ENCODE data around the gene DNM3. TPM values are rescaled to one million over a fixed set of nuclear protein-coding genes. Genes with fewer than 3 reads are reported as not detected.

Gene DNM3
- total RNA-seq, 1 experiment from 2014 or later, result 1.2 TPM

DNA sequence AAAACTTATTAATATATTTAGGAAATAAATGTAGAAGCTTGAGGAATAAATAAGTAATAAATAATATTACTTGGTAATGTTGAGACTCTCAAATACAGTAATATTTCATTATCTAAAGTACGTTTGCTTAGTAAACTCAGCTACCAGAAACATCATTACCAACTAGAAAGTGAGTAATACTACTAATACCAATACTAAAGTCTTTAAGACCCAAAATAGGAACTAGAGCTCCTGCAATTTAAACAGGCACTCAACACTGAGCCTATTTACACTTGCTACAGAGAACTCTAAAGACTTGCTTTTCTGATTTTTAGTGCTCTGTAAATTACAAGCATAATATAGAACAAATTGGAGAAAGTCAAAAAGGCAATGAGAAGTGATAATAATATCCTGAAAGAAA, 565.7 kb downstream of the DNM3 start:
- Mint-ChIP-seq H3K4me1 (ENCODE audit: low read depth, unreplicated experiment) (no peaks in the 10 kb centered on the region), H3K27me3 (ENCODE audit: unreplicated experiment) (no peaks in the 10 kb centered on the region), H3K4me3 (ENCODE audit: low read depth, unreplicated experiment) (no peak overlapping the region), H3K36me3 (ENCODE audit: insufficient read depth, unreplicated experiment) (no peaks in the 10 kb centered on the region), H3K9me3 (ENCODE audit: low read depth, unreplicated experiment) (no peaks in the 10 kb centered on the region), H3K27ac (ENCODE audit: unreplicated experiment) (no peak overlapping the region)
- CTCF ChIA-PET, result no interaction called here
- no TSS peak for BruUV-seq (replicated peaks)
- TF ChIP-seq, protein P1, sequence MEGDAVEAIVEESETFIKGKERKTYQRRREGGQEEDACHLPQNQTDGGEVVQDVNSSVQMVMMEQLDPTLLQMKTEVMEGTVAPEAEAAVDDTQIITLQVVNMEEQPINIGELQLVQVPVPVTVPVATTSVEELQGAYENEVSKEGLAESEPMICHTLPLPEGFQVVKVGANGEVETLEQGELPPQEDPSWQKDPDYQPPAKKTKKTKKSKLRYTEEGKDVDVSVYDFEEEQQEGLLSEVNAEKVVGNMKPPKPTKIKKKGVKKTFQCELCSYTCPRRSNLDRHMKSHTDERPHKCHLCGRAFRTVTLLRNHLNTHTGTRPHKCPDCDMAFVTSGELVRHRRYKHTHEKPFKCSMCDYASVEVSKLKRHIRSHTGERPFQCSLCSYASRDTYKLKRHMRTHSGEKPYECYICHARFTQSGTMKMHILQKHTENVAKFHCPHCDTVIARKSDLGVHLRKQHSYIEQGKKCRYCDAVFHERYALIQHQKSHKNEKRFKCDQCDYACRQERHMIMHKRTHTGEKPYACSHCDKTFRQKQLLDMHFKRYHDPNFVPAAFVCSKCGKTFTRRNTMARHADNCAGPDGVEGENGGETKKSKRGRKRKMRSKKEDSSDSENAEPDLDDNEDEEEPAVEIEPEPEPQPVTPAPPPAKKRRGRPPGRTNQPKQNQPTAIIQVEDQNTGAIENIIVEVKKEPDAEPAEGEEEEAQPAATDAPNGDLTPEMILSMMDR (IDR thresholded peaks at IDR 0.05; ENCODE audit: unreplicated experiment), result no peak
- intact Hi-C loops (cut with micrococcal nuclease; ENCODE audit: unreplicated experiment), result no loop called here
- no peak for DNase-seq

DNA sequence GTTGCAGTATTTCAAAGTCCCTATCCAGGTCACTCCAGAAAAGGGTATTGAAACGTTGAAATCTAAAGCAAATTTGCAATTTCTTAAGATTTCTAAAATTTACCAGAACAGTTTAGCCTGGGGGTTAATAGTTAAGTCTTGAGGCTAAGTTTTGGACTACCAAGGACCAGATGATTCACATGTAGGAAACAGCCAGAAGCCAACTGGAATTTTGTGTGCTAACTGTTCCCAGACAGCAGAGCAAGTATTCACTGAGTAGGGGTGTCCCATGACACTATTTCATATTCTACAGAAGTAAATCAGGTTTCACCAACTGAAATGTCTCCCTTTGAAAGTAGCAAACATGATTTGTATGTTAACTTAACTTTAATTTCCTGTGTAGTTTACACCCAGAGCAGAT, 567.7 kb downstream of the DNM3 start:
- no TSS peak for BruUV-seq (replicated peaks)
- Mint-ChIP-seq H3K4me1 (ENCODE audit: low read depth, unreplicated experiment) (no peaks in the 10 kb centered on the region), H3K27me3 (ENCODE audit: unreplicated experiment) (no peaks in the 10 kb centered on the region), H3K27ac (ENCODE audit: unreplicated experiment) (no peak overlapping the region), H3K4me3 (ENCODE audit: low read depth, unreplicated experiment) (no peak overlapping the region), H3K36me3 (ENCODE audit: insufficient read depth, unreplicated experiment) (no peaks in the 10 kb centered on the region), H3K9me3 (ENCODE audit: low read depth, unreplicated experiment) (no peaks in the 10 kb centered on the region)
- intact Hi-C loops (cut with micrococcal nuclease; ENCODE audit: unreplicated experiment), result no loop called here
- no peak for DNase-seq
- TF ChIP-seq, protein P1 (IDR thresholded peaks at IDR 0.05; ENCODE audit: unreplicated experiment), result no peak
- CTCF ChIA-PET, result no interaction called here

DNA sequence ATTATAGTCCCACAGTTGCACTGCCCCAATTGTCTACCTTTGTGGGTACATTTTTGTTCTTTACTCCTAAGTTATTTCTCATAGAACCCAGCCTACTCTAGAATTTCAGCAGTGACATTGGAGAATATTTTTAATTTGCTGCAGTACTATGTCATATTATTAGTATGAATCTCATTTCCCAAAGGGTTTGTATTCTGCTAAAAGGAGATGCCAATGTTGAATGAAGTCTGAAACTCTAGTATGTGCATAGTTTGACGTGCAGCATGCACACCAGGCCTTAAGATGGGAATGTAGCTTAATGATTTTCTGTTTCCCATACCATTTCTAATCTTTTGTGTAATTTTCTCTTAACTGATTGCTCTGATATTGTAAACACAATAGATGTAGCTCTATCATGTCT, 568.7 kb downstream of the DNM3 start:
- DNase-seq, result no peak
- H3K27ac Mint-ChIP-seq (ENCODE audit: unreplicated experiment), result no peak overlapping the region
- BruUV-seq (replicated peaks), result no TSS peak
- no peaks in the 10 kb centered on the region for H3K27me3 Mint-ChIP-seq (ENCODE audit: unreplicated experiment)
- no peaks in the 10 kb centered on the region for H3K36me3 Mint-ChIP-seq (ENCODE audit: insufficient read depth, unreplicated experiment)
- TF ChIP-seq, protein P1 (IDR thresholded peaks at IDR 0.05; ENCODE audit: unreplicated experiment), result no peak
- CTCF ChIA-PET, result no interaction called here
- intact Hi-C loops (cut with micrococcal nuclease; ENCODE audit: unreplicated experiment), result no loop called here
- H3K9me3 Mint-ChIP-seq (ENCODE audit: low read depth, unreplicated experiment), result no peaks in the 10 kb centered on the region
- H3K4me1 Mint-ChIP-seq (ENCODE audit: low read depth, unreplicated experiment), result peaks cover 3% of the 10 kb centered on the region
- H3K4me3 Mint-ChIP-seq (ENCODE audit: low read depth, unreplicated experiment), result no peak overlapping the region

DNA sequence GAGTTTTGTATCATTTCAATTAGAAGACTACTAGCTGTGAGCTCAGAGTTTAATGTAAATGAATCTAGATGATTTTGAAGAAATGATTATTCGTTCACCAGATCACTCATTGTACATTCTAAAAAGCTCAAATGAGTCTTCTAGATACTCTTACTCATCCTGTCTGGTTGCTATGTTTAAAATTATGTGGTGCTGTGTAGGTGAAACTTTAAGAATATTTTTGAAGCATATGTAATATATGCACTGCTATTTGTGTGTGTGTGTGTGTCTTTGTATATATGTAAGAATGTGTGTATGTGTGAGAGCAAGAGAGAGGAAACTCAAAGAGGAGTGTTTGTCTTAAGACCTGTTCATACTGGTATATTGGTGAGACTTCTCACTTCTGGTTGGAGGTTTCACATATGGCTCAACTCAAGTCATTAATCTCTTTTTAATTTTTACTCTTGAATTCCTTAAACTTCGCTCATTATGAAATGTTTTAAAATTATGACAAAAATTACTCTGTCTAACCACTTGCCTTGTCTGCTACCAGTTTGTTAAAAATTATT, 570.6 kb downstream of the DNM3 start:
- intact Hi-C loops (cut with micrococcal nuclease; ENCODE audit: unreplicated experiment), result no loop called here
- Mint-ChIP-seq H3K27me3 (ENCODE audit: unreplicated experiment) (no peaks in the 10 kb centered on the region), H3K4me3 (ENCODE audit: low read depth, unreplicated experiment) (no peak overlapping the region), H3K9me3 (ENCODE audit: low read depth, unreplicated experiment) (no peaks in the 10 kb centered on the region), H3K4me1 (ENCODE audit: low read depth, unreplicated experiment) (peaks cover 22% of the 10 kb centered on the region), H3K36me3 (ENCODE audit: insufficient read depth, unreplicated experiment) (no peaks in the 10 kb centered on the region), H3K27ac (ENCODE audit: unreplicated experiment) (no peak overlapping the region)
- BruUV-seq (replicated peaks), result no TSS peak
- CTCF ChIA-PET, result no interaction called here
- TF ChIP-seq, protein P1 (IDR thresholded peaks at IDR 0.05; ENCODE audit: unreplicated experiment), result no peak
- DNase-seq, result no peak
